ENCODE measurements around the gene DUSP6. TPM values are rescaled to one million over a fixed set of nuclear protein-coding genes. Genes with fewer than 3 reads are reported as not detected.

The DUSP6 gene
- polyA plus RNA-seq, 1 donor from 2014 or later, result 44.3 TPM

DNA sequence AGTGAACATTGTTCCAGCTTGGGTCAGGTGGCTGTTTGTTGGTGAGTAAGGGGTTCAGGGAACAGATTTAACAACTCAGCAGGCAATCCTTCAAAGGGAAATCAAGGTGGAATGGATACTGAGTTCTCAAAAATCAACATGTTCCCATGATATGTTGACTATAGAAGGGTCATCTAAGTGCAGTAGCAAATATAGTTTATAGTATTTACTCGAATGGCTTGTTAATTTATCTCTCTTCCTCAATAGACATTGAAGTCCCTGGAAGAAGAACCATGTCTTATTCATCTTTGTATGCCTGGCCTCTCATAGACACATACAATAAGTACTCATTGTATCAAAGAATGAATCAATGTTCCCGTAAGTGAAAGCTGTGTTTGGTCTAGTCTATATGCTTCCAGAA, 24.5 kb upstream of the DUSP6 start:
- H3K36me3 ChIP-seq (ENCODE audit: insufficient read depth, low read length), result no peaks in the 10 kb centered on the region
- H3K9me2 ChIP-seq (ENCODE audit: insufficient read depth, low read length), result no peaks in the 10 kb centered on the region
- no peaks in the 10 kb centered on the region for H3K79me2 ChIP-seq (replicated peaks; ENCODE audit: insufficient read depth, low read length)
- no peak overlapping the region for H3K27ac ChIP-seq (ENCODE audit: low read length)
- no peaks in the 10 kb centered on the region for H3K27me3 ChIP-seq (ENCODE audit: insufficient read depth, low read depth, low read length)
- no peak overlapping the region for H3K4me3 ChIP-seq (ENCODE audit: low read length)
- no peaks in the 10 kb centered on the region for H3F3A ChIP-seq (ENCODE audit: insufficient read depth, low read length, poor library complexity, severe bottlenecking)
- H3K9ac ChIP-seq (ENCODE audit: low read length), result no peak overlapping the region
- H2AFZ ChIP-seq (ENCODE audit: low read depth, low read length), result no peak overlapping the region
- H3K9me3 ChIP-seq (ENCODE audit: low read length), result no peaks in the 10 kb centered on the region
- TF ChIP-seq EZH2 (IDR thresholded peaks at IDR 0.05; ENCODE audit: borderline replicate concordance, insufficient read depth, low read length, poor library complexity, severe bottlenecking) (no peak), POLR2AphosphoS5 (IDR thresholded peaks at IDR 0.05) (no peak), MXI1 (conservative IDR thresholded peaks at IDR 0.05; ENCODE audit: poor library complexity, severe bottlenecking) (no peak), SMC3 (conservative IDR thresholded peaks at IDR 0.05; ENCODE audit: poor library complexity) (no peak)
- TF ChIP-seq, protein P1, sequence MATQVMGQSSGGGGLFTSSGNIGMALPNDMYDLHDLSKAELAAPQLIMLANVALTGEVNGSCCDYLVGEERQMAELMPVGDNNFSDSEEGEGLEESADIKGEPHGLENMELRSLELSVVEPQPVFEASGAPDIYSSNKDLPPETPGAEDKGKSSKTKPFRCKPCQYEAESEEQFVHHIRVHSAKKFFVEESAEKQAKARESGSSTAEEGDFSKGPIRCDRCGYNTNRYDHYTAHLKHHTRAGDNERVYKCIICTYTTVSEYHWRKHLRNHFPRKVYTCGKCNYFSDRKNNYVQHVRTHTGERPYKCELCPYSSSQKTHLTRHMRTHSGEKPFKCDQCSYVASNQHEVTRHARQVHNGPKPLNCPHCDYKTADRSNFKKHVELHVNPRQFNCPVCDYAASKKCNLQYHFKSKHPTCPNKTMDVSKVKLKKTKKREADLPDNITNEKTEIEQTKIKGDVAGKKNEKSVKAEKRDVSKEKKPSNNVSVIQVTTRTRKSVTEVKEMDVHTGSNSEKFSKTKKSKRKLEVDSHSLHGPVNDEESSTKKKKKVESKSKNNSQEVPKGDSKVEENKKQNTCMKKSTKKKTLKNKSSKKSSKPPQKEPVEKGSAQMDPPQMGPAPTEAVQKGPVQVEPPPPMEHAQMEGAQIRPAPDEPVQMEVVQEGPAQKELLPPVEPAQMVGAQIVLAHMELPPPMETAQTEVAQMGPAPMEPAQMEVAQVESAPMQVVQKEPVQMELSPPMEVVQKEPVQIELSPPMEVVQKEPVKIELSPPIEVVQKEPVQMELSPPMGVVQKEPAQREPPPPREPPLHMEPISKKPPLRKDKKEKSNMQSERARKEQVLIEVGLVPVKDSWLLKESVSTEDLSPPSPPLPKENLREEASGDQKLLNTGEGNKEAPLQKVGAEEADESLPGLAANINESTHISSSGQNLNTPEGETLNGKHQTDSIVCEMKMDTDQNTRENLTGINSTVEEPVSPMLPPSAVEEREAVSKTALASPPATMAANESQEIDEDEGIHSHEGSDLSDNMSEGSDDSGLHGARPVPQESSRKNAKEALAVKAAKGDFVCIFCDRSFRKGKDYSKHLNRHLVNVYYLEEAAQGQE (IDR thresholded peaks at IDR 0.05; ENCODE audit: borderline replicate concordance), result no peak
- TF ChIP-seq, protein P2, sequence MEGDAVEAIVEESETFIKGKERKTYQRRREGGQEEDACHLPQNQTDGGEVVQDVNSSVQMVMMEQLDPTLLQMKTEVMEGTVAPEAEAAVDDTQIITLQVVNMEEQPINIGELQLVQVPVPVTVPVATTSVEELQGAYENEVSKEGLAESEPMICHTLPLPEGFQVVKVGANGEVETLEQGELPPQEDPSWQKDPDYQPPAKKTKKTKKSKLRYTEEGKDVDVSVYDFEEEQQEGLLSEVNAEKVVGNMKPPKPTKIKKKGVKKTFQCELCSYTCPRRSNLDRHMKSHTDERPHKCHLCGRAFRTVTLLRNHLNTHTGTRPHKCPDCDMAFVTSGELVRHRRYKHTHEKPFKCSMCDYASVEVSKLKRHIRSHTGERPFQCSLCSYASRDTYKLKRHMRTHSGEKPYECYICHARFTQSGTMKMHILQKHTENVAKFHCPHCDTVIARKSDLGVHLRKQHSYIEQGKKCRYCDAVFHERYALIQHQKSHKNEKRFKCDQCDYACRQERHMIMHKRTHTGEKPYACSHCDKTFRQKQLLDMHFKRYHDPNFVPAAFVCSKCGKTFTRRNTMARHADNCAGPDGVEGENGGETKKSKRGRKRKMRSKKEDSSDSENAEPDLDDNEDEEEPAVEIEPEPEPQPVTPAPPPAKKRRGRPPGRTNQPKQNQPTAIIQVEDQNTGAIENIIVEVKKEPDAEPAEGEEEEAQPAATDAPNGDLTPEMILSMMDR (IDR thresholded peaks at IDR 0.05; ENCODE audit: poor library complexity, severe bottlenecking), result no peak
- no peaks in the 10 kb centered on the region for H4K20me1 ChIP-seq (ENCODE audit: insufficient read depth)
- no peak overlapping the region for H3K4me2 ChIP-seq (ENCODE audit: low read length)

DNA sequence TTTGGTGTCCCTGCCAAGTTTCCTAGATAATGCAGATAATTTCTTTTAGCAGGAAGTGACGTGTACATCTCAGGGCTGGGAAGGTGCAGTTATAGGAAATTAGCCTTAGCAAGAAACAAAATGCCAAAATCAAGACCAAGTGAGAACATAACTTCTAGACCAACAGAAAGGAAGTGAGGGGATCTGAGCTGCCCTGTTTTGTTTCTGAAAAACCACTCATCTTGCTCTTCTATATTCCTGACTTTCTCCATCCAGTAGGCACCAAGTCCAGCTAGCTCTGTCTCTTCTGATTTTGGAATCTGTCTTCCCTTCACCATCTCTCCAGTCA, 23.9 kb upstream of the DUSP6 start:
- Histone ChIP-seq H3K9ac (ENCODE audit: low read length) (no peak overlapping the region), H3K27ac (ENCODE audit: low read length) (no peak overlapping the region), H4K20me1 (ENCODE audit: insufficient read depth) (no peaks in the 10 kb centered on the region), H2AFZ (ENCODE audit: low read depth, low read length) (no peak overlapping the region), H3K36me3 (ENCODE audit: insufficient read depth, low read length) (no peaks in the 10 kb centered on the region), H3K4me2 (ENCODE audit: low read length) (no peak overlapping the region), H3K4me3 (ENCODE audit: low read length) (no peak overlapping the region), H3K9me2 (ENCODE audit: insufficient read depth, low read length) (no peaks in the 10 kb centered on the region), H3K27me3 (ENCODE audit: insufficient read depth, low read depth, low read length) (no peaks in the 10 kb centered on the region), H3K79me2 (replicated peaks; ENCODE audit: insufficient read depth, low read length) (no peaks in the 10 kb centered on the region), H3F3A (ENCODE audit: insufficient read depth, low read length, poor library complexity, severe bottlenecking) (no peaks in the 10 kb centered on the region), H3K9me3 (ENCODE audit: low read length) (no peaks in the 10 kb centered on the region)
- TF ChIP-seq, protein P2 (IDR thresholded peaks at IDR 0.05; ENCODE audit: poor library complexity, severe bottlenecking), result no peak
- TF ChIP-seq TAF1 (IDR thresholded peaks at IDR 0.05; ENCODE audit: low read depth) (no peak), MXI1 (conservative IDR thresholded peaks at IDR 0.05; ENCODE audit: poor library complexity, severe bottlenecking) (no peak), EZH2 (IDR thresholded peaks at IDR 0.05; ENCODE audit: borderline replicate concordance, insufficient read depth, low read length, poor library complexity, severe bottlenecking) (no peak), SMC3 (conservative IDR thresholded peaks at IDR 0.05; ENCODE audit: poor library complexity) (no peak), EP300 (conservative IDR thresholded peaks at IDR 0.05; ENCODE audit: poor library complexity, severe bottlenecking) (no peak)
- TF ChIP-seq, protein P1 (IDR thresholded peaks at IDR 0.05; ENCODE audit: borderline replicate concordance), result no peak

All from neural cell (in vitro differentiated cells).